SHP77 (cell line): ENCODE data around the gene TMEM151B.
A peak's percentile ranks its signal among the peaks of the same experiment; 100 is the strongest.

ENCODE experiments used
- DNase-seq, 2 experiments: peaks; one replicate each; lab custom pipeline; 2025; lab: John Stamatoyannopoulos, UW

Gene TMEM151B

DNA sequence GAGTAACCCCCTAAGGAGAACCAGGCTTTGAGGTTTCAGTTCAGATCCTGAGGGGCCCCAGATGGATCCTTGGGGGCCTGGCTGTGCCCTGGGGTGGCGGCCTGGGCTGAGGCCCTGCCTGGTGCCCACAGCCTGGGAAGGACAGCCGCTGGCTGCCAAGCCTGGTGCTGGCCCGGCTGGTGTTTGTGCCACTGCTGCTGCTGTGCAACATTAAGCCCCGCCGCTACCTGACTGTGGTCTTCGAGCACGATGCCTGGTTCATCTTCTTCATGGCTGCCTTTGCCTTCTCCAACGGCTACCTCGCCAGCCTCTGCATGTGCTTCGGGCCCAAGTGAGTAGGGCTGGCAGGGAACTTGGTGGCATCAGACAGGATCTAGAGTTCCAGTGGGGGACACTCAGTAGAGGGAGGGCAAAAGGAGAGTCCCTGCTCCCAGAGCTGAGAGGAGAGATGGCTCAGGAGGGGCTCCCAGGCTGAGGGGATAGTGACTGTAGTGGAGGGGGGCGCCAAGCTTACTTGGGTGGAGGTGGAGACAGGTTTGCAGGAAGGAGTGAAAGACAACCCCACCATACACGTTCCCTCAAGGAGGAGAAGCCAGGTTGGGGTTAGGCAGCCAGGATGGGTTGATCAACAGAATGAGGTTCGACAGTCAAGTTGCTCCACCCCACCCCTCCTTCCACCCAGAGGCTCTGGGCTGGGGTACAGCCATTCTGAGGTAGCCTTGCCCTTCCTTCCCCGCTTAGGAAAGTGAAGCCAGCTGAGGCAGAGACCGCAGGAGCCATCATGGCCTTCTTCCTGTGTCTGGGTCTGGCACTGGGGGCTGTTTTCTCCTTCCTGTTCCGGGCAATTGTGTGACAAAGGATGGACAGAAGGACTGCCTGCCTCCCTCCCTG is 37.3 kb upstream of the TMEM151B start:
- no peak for DNase-seq

DNA sequence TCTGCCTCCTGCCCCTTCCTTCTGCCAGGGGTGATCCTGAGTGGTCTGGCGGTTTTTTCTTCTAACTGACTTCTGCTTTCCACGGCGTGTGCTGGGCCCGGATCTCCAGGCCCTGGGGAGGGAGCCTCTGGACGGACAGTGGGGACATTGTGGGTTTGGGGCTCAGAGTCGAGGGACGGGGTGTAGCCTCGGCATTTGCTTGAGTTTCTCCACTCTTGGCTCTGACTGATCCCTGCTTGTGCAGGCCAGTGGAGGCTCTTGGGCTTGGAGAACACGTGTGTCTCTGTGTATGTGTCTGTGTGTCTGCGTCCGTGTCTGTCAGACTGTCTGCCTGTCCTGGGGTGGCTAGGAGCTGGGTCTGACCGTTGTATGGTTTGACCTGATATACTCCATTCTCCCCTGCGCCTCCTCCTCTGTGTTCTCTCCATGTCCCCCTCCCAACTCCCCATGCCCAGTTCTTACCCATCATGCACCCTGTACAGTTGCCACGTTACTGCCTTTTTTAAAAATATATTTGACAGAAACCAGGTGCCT is 36.6 kb upstream of the TMEM151B start:
- no peak for DNase-seq

DNA sequence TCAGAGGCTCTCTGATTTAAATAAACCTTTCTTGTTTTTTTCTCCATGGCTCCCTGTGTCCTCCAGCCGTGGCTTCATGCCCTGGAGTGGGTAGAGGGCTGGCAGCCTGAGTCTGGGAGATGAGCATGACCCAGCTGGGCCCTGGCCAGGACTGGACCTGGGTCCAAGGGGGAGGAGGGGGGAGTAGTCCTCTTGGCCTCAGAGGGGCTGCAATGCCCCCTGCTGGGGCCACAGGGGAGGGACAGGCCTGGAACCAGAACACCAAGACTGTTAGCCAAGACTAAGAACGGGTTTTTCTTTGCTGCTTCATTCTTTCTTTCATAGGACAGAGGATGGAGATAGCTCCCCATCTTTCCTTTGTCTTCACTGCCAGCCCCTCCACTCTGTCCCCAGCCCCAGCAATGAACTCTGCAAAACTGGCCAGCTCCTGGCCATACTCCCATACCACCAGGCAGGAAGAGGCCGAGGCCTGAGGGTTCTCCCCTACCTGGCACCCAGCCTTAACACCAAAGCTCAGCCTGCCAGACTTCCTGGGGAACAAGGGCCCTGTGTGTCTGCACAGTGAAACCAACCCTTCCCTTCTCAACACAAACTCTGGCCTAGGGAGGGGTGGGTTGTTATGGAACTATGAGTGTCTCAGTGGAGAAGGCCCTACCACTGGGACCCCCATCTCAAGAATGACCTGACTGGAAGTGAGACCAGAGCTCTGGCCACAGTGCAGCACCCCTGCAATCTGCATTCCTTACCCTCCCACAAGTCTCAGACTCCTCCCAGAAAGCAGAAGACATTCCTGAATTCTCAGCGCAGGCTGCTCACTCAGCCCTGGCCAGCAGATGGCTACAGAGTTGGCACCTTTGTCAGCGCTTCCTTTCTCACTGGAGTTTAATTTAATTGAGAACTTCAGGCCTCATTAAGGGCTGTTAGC is 35.9 kb upstream of the TMEM151B start:
- DNase-seq: peak; percentile 34 to 42

DNA sequence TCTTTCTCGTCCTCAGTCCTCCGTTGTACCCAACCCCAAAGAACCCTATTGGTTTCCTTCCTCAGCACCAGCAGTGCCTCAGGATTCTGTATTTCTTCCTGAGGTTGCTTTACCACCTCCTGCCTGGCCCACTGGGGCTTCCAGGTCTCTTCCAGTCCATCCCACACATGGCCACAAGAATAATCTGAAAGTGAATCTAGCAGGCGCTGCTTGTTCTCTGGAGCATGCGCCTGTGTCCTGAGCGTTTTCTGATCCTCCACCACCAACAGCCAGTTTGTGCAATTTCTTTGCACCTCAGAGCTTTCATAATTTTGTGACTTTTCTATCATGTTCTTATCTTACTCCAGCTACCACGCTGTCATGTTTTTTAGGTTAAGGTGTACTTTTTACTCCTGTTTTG is 35.0 kb upstream of the TMEM151B start:
- no peak for DNase-seq

DNA sequence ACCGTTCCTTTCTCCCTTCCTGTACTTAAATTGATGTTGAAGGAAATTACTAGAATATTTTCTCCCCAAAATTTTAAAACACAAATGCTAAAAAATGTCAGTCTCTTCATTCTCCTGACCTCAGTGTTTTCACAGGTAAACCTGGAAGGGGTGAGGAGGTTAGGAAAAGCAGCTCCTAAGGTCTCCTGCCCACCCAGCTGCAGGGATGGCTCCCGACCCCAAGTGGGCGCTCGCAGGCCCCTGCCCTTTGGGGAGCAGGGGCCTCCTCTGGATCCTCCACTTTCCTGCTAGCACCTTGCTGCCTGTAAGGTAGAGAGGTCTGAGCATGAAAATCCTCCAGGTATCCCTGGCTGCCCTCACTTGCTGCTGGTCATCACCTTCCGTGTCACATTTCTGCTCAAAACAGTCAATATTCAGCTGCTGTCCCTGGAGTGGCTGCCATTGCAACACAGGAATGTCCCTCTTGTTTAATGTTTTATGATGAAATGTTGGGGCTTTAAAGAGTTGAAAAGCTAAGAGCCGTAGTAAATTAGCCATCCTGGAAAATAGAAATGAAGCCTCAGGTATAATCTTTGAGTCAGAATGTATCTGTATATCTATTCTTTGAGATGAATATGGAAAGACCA is 34.2 kb upstream of the TMEM151B start:
- DNase-seq: no peak

DNA sequence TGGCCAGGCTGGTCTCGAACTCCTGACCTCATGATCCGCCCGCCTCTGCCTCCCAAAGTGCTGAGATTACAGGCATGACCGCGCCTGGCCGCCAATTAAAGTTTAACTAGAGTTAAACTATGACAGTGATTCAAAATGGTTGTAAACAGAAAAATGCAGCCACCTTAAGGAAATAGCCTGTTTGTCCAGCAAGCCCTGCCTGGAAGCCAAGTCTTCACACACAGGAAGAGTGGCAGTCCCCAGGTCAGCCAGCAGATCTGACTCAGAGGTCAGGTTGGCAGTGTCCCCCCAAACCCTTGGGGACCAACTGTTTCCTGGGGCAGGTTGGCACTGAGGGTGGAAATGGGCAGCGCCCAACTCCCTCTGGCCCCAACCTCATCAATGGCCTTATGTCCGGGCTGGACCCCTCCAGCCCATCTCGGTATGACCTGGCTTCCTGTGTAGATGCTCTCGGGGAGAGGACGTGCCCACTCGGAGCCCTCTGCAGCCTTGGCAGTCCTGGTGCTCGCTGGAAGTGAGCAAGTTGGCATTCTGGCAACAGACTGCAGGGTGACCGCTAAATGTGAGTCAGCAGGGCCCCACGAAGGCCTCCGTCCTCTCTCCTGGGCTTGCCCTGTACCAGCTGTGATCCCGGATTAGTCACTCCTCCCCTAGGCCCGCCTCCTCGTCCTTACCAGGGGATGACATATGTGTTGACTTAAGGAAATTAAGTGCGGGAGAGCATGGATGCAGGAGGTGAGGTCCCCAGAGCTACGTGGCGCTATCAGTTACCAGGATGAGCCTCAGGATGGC is 33.0 kb upstream of the TMEM151B start:
- DNase-seq: peak; percentile 88 to 92

DNA sequence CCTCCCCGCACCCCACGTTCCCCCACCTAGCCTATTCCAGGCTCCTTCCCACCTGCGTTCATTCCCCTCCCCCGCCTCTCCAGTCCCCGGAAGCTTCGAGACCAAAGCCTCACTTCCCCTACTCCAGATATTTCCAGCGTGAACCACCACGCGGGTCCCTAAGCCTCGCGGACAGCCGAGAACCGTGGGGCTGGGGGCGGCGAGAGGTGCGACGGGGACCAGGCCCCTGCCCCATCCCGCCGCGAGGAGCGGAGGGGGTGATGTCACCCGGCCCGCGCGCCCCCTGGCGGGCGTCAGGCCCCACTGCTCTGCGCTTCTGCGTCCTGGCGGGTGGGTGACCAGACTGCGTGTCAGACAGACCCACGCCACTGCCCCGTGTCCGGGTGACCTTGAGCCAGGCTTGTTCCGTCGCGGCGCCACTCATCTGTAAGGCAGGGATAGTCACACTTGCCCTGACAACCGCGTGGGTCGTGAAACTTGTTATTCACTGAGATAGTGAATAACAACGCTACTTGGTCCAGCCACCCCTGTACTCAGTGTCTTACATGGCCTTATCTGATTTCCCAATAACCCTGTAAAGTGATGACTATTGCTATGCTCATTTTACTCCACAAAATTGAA is 32.3 kb upstream of the TMEM151B start:
- DNase-seq: peak; percentile 33 to 63

DNA sequence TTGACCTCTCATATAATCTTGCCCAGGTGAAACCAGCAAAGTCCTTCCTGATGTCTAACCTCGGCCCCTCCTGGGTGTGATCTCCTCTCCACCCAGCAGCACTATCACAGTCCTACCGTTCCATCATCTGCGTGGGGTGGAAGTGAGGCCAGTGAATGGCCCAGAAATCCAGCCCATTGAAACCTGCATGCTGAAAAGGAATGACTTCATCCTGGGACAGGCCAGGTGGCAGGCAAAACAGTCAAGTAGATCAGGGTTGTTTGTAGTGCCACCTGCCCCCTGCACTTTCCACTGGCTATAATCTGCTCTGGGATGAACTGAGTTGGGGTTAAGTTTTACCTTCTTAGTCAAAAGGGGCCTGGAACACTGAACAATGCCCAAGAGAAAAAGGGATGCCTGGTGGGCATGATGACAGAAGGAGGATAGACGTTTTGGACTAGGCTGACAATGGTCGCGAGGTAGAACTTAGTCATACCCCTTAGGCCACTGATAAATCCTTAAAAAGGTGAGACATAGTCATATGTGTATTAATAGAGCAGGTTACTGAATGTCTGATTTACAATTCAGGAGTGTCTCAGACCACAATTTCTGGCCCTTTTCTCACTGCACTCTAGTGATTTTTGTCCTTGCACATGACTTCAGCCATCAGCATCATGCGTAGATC is 31.4 kb upstream of the TMEM151B start:
- peak in 1 of 2 experiments; percentile 28 for DNase-seq

DNA sequence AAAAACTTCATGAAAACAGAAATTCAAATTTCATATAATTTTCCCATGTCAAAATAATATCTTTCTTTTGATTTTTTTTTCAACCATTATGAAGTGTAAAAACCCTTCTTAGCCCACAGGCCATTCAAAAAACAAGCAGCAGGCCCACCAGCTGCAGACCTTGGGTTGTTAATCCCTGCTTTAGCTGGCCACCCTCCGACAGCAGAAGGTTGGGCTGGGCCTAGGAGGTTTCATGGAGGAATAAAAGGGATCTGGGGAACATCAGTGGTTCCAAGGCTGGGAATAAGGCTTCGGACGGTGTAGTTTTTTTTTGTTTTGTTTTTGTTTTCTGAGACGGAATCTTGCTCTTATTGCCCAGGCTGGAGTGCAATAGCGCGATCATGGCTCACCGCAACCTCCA is 26.9 kb upstream of the TMEM151B start:
- no peak for DNase-seq

DNA sequence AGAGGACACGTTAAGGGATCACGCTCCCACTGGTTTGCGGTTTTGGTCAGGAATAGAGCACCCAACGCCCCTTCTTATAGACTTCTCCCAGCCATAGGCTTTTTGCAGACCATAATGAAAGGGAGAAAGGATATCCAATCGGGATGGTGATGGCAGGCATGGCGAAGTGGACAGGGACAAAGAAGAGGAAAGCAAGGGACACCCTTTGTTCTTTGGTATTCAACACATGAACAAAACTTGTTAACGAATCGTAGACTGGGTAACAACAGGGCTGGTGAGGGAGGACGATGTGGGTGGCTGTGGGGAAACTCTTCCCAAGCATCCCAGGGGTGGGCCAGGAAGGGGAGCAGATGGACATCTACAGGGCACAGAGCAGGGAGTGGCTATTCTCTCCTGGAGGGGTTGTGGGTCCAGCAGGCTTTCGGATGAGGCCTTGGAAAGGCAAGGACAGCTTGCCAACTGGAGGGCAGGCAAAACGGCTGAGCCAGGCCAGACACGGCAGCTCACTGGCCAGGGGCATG is 24.8 kb upstream of the TMEM151B start:
- DNase-seq: no peak

DNA sequence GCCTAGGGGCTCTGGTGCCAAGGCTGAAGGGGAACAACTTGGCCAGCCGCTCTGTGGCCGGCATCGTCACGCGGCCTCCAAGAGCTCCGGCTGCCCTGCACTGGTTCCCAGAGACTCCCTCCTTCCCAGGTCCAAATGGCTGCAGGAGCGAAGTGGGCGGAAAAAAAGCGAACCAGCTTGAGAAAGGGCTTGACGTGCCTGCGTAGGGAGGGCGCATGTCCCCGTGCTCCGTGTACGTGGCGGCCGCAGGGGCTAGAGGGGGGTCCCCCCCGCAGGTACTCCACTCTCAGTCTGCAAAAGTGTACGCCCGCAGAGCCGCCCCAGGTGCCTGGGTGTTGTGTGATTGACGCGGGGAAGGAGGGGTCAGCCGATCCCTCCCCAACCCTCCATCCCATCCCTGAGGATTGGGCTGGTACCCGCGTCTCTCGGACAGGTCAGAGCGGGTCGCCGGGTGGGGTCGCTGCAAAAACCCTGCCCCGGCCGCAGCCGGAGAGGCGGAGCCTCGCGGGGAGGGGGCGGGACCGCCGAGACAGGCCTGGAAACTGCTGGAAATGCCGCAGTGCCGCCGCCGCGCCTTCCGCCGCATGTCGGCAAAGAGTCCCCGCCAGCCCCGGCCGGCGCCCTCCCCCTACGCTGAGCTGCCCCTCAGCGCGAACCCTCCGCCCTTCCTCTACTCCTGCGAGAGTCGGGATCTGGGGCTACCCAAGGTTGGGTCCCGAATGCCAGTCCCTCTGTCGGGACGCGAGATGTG is 24.2 kb upstream of the TMEM151B start:
- peak; percentile 76 to 94 for DNase-seq

DNA sequence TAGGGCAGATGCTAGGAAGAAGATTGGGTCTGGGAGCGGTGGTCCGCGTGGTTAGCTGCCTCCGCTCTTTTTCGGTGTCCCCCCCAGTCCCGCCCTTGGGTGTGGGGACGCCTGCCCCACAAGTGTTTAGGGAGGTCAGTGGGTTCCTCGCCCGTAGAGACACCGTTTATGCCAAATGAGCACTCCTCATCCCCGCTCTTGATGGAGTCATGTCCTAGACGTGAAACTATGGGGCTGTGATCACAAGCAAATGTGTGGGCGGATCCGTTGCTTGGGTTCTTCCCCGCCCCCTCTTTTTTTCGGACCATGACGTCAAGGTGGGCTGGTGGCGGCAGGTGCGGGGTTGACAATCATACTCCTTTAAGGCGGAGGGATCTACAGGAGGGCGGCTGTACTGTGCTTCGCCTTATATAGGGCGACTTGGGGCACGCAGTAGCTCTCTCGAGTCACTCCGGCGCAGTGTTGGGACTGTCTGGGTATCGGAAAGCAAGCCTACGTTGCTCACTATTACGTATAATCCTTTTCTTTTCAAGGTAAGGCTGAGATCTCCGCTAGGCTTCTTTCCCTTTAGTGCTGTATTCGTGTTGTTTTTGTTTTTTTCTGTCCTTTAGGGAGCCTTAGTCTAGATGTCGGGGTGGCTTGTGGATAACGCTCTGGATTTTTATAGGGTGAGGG is 23.4 kb upstream of the TMEM151B start, which contains the start of gene HSP90AB1:
Gene HSP90AB1, plus strand, starts transcription at position 439 of the 675 bp plus-strand sequence. CDS start 1,529 bp downstream, outside the sequence.
- DNase-seq: peak; percentile 96

DNA sequence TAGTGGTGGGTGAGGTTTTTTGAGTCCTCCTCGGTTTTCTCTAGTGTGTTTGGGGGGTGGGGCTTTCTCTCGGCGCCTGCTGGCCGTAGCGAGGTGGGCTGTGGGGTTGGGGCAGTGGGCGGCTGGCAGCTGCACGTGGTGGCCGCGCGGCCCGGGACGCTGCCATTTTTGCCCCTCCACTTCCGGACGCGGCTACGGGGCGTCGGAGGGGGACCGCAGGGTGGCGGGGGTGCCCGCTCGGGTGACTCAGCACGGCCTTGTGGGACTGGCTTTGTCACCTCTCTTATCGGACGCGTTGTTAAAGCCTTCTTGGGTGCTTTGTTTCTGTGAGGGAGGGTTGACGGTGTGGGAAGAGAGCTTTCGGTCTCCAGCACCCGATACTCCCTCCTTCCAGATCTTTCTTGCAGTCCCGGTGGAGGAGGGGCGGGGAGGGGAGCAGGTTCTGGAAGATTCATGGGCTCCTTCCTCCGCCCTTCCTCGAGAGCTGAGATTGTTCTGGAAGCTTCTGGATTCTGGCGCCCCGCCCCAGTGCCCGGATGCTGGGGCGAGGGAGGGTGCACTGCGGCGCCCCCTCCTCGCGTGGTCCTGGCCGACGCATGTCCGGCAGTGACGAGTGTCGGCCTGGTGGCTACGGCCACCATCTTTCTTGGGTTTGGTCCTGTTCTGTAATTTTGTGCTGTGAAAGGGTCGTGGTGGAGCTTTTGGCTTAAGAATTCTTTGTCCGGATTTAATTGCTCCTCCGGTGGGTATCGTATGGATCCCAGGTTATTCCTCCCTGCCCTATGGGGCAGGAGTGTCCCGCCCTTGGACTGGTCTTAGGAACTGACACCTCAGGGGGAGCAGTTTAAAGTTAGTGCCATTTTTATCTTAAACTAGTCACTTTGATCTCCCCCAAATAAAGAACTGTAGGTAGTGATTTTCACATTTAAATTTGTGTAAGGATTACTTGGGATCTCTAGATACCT is 22.6 kb upstream of the TMEM151B start:
- DNase-seq: no peak

DNA sequence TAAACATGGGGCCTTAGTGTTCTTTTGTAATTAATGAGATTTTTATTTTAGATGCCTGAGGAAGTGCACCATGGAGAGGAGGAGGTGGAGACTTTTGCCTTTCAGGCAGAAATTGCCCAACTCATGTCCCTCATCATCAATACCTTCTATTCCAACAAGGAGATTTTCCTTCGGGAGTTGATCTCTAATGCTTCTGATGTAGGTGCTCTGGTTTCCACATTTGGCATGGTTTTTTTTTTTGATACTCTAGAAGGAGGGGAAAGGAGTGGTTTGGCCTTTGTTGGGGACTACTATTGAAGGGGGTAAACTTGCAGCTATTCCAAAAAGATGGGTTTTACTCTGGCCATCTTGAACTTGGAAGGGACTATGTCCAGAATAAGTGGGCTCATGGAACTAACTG is 21.7 kb upstream of the TMEM151B start:
- DNase-seq: no peak

DNA sequence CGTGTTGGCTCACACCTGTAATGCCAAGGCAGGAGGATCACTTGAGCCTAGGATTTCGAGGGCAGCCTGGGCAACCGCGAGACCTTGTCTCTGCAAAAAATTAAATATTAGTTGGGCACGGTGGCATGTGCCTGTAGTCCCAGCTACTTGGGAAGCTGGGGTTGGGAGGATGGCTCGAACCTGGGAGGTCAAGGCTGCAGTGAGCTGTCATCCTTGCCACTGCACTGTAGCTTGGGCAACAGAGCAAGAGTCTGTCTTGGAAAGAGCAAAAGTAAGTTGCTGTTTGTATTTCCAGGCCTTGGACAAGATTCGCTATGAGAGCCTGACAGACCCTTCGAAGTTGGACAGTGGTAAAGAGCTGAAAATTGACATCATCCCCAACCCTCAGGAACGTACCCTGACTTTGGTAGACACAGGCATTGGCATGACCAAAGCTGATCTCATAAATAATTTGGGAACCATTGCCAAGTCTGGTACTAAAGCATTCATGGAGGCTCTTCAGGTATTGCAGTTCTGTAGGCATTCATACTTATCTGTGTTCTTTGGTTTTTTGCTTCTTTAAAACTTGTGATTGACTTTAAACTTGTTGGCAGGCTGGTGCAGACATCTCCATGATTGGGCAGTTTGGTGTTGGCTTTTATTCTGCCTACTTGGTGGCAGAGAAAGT is 21.0 kb upstream of the TMEM151B start:
- DNase-seq: no peak

DNA sequence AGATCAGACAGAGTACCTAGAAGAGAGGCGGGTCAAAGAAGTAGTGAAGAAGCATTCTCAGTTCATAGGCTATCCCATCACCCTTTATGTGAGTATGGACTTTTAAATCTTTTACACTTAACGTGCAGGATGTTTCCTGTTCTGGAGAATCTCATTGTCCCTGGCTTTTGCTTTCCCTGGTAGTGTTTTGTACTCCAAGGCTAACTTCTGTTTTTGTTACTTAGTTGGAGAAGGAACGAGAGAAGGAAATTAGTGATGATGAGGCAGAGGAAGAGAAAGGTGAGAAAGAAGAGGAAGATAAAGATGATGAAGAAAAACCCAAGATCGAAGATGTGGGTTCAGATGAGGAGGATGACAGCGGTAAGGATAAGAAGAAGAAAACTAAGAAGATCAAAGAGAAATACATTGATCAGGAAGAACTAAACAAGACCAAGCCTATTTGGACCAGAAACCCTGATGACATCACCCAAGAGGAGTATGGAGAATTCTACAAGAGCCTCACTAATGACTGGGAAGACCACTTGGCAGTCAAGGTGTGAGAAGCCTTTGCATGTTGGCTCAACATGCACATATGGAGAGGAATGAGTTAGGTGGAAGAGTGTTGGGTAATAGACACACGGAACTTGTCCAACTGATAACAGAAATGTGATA is 20.1 kb upstream of the TMEM151B start:
- DNase-seq: no peak
